RWPE2 (cell line): ENCODE results near the gene OBP2A.

Experiments
- ATAC-seq: fragments of 200-7000 bp; cut with Tn5 transposase; 3 replicates; pipeline ENCODE4 v1.9.1; 2021; ENCODE audit warnings: low read depth
- DNase-seq: peaks from one replicate; pipeline ENCODE4 v3.0.0-alpha.2; 2020; ENCODE audit warnings: low spot score
- H3K27ac ChIP-seq: fragments of 450-650 bp; 2 replicates; pipeline ENCODE4 v1.5.1; 2017; ENCODE audit warnings: mild to moderate bottlenecking; ENCODE audit not compliant: poor library complexity, severe bottlenecking
- H3K27me3 ChIP-seq: fragments of 250-450 bp; sonication (Bioruptor Pico); 2 replicates; pipeline ENCODE4 v1.5.1; 2021; ENCODE audit warnings: mild to moderate bottlenecking, moderate library complexity; ENCODE audit not compliant: insufficient read depth, poor library complexity, severe bottlenecking
- H3K36me3 ChIP-seq: fragments of 250-450 bp; sonication (Bioruptor Pico); 2 replicates; pipeline ENCODE4 v1.5.1; 2020; ENCODE audit warnings: low read depth, mild to moderate bottlenecking, moderate library complexity
- H3K4me1 ChIP-seq: fragments of 250-450 bp; sonication (Bioruptor Pico); 2 replicates; pipeline ENCODE4 v1.5.1; 2021; ENCODE audit warnings: mild to moderate bottlenecking, moderate library complexity; ENCODE audit not compliant: insufficient read depth, poor library complexity, severe bottlenecking
- H3K4me3 ChIP-seq: fragments of 250-450 bp; sonication (Bioruptor Pico); 2 replicates; pipeline ENCODE4 v1.5.1; 2021; ENCODE audit warnings: mild to moderate bottlenecking, moderate library complexity; ENCODE audit not compliant: severe bottlenecking
- H3K9me3 ChIP-seq: fragments of 250-450 bp; sonication (Bioruptor Pico); 2 replicates; pipeline ENCODE4 v1.5.1; 2021; ENCODE audit warnings: mild to moderate bottlenecking, moderate library complexity; ENCODE audit not compliant: severe bottlenecking
- CTCF ChIP-seq: fragments of 450-650 bp; IDR thresholded peaks from one replicate; pipeline ENCODE4 v1.5.1; 2017; ENCODE audit warnings: mild to moderate bottlenecking, moderate library complexity; ENCODE audit not compliant: poor library complexity, severe bottlenecking

Gene OBP2A

GRCh38 chr9:135503371-135504261 lies 42.3 kb upstream of the OBP2A start:
- TF ChIP-seq CTCF, result no peak
- Histone ChIP-seq H3K27ac (no peak overlapping the region), H3K9me3 (no peaks in the 10 kb centered on the region), H3K36me3 (peaks cover 31% of the 10 kb centered on the region), H3K4me1 (no peaks in the 10 kb centered on the region), H3K4me3 (no peak overlapping the region), H3K27me3 (no peaks in the 10 kb centered on the region)
- peak; percentile 55 for DNase-seq
- no peak for ATAC-seq

GRCh38 chr9:135504262-135505243 lies 41.4 kb upstream of the OBP2A start:
- Histone ChIP-seq H3K4me1 (no peaks in the 10 kb centered on the region), H3K9me3 (no peaks in the 10 kb centered on the region), H3K36me3 (peaks cover 31% of the 10 kb centered on the region), H3K4me3 (no peak overlapping the region), H3K27ac (no peak overlapping the region), H3K27me3 (no peaks in the 10 kb centered on the region)
- DNase-seq (peak; percentile 66), ATAC-seq (peak; percentile 43; the same call in 2 of the 3 replicates)
- TF ChIP-seq CTCF, result peak; percentile 76

GRCh38 chr9:135505406-135506187 lies 40.3 kb upstream of the OBP2A start:
- H3K36me3 ChIP-seq, result peaks cover 31% of the 10 kb centered on the region

More at GRCh38 chr9:135505406-135506187, 40.3 kb upstream of the OBP2A start:
- no peak for TF ChIP-seq CTCF
- Histone ChIP-seq H3K27ac (no peak overlapping the region), H3K4me1 (no peaks in the 10 kb centered on the region), H3K9me3 (no peaks in the 10 kb centered on the region), H3K4me3 (no peak overlapping the region), H3K27me3 (no peaks in the 10 kb centered on the region)
- ATAC-seq, result no peak
- peak; percentile 49 for DNase-seq
